Uterus (tissue), 2 donors: ENCODE results near the gene INTS1.

Experiments
- CTCF ChIP-seq, 4 experiments: fragments of 200-600 bp in 2 of 4; fragments of 450-650 bp in 2 of 4; sonication (generic) in 2 of 4; IDR thresholded peaks; one replicate each; pipeline ENCODE4 v1.5.1; 2016 to 2019; ENCODE audit warnings: antibody characterized with exemption in 4 of 4, mild to moderate bottlenecking in 2 of 4, moderate library complexity in 1 of 4
- POLR2A ChIP-seq, 2 donors: fragments of 450-650 bp; IDR thresholded peaks; one replicate each; pipeline ENCODE4 v1.6.1; 2016; ENCODE audit warnings: antibody characterized with exemption in 2 of 2, mild to moderate bottlenecking in 1 of 2, moderate library complexity in 1 of 2

GRCh38 chr7:1431634-1432380 is 72.4 kb downstream of the INTS1 start:
- TF ChIP-seq CTCF (IDR thresholded peaks at IDR 0.05) (no peak), POLR2A (IDR thresholded peaks at IDR 0.05) (no peak)
